GM21390 (cell line): Measurements from ENCODE around the gene SLC66A2.
"Not testable (repeated sequence)": the region's sequence is repeated elsewhere in the genome, so short reads cannot be mapped to it uniquely, and the experiment has no call there.

Experiments
- ATAC-seq: cut with Tn5 transposase; IDR thresholded peaks from one replicate; pipeline ENCODE4 v1.9.1; 2021; ENCODE audit not compliant: unreplicated experiment

The SLC66A2 gene

DNA sequence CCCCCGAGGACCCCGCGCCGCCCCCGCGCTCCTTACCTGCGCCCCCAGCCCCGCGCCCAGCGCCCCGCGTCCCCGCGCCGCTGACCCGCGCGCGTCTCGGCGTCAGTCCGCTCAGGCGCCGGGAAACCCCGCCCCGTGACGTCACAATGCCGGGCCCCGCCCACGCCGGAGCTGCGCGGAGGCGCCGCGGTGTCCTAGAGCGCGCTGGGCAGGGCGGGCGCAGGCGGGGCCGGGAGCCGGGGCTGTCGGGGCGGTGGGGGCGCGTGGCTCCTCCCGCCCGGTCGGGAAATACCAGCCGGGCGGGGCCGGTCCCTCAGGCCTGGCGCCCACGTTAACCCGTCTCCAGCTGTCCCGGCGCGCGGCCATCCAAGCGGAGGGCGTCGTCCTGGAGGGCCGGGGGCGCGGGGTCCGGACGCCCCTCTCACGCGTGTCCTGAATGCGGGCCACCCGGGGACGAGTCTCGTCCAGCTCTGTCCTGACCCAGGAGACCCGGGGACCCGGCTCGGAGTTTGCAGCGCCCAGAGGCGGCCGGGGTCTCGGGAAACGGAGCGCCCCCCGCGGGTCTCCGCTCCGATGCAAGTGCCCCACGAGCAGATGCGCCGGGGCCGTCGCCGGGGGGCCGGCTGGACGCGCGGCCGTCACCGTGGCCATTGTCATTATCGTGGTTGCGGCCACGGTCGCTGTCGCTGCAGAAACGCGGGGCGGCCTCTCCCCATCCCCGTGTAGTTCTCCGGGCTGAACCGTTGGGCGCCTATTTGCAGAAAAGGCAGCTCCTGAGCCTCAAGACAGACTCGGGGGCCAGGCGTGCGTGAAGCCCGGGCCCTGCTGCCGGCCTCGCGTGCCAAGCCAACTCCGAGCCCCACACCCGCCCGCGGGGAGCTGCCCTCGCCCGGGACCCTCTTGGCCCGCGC is at the start of gene SLC66A2:
Gene SLC66A2 (minus strand): TSS at position 109 of the 911 bp plus-strand sequence. CDS start 727 bp downstream, outside the sequence.
- peak; percentile 86 for ATAC-seq

DNA sequence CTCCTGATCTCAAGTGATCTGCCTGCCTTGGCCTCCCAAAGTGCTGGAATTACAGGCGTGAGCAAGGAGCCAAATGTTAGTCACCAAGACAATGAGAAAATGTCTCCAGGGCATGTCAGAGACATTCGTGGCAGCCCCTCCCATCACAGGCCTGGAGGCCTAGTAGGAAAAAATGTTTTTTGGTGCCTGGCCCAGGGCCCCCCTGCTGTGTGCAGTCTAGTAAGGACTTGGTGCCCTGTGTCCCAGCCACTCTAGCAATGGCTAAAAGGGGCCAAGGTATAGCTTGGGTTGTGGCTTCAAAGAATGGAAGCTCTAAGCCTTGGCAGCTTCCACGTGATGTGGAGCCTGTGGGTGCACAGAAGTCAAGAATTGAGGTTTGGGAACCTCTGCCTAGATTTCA is 49.4 kb upstream of the SLC66A2 start:
- ATAC-seq, result no peak

DNA sequence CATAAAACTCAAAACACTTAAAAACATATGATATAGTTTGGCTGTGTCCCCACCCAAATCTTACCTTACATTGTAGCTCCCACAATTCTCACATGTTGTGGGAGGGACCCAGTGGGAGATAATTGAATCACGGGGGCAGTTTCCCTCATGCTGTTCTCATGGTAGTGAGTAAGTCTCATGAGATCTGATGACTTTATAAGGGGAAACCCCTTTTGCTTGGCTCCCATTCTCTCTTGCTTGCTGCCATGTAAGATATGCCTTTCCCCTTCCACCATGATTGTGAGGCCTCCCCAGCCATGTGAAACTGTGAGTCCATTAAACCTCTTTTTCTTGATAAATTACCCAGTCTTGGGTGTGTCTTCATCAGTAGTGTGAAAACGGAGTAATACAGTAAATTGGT is 48.2 kb upstream of the SLC66A2 start:
- ATAC-seq, result not testable (repeated sequence)

DNA sequence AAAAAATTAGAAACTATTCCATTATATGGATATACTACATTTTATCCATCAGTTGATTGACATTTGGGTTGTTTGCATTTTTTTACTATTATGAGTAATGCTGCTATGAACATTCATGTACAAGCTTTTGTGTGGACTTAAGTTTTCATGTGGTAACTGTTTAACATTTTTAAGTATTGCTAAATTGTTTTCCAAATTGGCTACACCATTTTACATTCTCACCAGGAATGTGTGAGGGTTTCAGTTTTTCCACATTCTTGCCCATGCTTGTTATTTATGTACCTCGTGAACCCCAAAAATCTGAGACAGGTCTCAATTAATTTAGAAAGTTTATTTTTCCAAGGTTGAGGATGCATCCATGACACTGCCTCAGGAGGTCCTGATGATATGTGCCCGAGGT is 40.0 kb upstream of the SLC66A2 start:
- ATAC-seq, result no peak

DNA sequence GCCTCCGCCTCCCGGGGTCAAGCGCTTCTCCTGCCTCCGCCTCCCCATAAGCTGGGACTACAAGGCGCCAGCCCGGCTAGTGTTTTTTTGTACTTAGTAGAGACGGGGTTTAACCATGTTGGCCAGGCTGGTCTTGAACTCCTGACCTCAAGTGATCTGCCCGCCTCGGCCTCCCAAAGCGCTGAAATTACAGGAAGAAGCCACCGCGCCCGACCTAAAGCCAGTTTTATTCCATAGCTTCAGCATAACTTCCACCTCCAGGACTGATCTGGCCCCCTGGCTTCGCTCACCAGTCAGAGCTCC is 37.7 kb upstream of the SLC66A2 start:
- ATAC-seq, result no peak

DNA sequence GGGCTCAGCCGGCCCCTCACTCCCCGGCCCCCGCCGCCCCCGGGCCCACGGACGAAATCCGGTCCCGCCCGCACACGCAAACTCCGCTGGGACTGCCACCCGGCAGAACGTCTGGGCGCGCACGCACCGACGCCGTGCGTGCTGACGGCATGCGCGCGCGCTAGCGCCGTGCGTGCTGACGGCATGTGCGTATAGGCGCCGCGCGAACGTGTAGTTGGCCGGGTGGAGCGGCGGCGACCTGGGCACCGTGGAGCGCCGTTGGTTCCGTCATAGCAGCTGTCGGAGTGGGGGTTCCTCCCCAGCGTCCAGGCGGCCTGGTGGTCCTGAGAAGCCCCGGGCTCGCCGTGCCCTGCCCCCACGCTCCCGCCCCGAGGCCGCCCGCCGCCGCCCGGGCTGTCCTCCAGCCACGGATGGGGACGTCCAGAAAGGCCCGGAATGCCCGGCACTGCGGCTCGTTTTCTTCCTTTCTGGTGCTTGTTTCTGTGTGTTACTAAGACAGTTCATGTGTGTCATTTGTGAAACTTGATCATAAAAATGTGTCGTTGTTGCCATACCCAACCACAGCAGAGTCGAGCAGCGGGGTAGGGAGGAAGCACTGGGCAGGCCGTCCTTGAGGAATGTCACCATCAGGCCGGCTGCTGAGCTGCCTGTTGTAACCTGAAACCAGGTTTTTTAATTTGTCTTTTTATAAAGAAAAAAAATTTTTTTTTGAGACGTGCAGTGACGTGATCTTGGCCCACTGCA is 37.2 kb upstream of the SLC66A2 start, which contains the start of gene TXNL4A:
Gene TXNL4A (minus strand): TSS at position 113 of the 744 bp plus-strand sequence. CDS start 171 bp downstream, outside the sequence.
- peak; percentile 97 for ATAC-seq

DNA sequence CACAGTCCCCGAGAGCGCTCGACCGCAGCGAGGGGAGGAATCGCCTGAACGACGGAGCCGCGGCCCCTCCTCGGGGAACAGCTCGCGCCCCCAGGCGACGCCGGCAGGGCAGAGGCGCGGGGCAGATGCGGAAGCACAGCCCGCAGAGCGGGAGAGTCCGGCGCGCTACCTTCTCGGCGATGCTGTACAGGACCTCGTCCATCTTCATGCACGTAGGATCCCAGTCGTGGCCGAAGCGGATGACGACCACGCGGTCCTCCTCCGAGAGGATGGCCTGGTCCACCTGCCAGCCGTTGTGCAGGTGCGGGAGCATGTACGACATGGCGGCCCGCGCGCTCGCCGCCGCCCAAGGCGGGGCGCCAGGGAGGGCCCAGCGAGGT is 36.6 kb upstream of the SLC66A2 start:
- ATAC-seq, result peak; percentile 66

DNA sequence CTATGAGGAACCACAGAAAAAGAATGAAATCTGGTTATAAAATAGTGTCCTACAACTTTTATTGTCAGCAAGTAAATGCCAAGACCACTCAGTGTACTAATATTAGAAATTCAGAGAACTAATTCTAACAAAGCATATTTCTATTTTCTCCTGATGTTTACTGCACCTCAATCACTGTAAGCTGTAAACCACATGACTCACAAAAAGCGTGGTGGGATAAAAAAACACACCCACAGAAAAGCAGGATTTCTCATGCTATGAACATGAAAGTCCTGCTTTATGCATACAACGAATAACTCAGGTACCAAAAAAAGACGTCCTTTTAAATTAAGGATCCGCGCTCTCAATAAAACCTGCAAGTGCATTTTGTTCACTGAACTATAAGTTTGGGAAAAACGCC is 36.1 kb upstream of the SLC66A2 start:
- ATAC-seq, result no peak

DNA sequence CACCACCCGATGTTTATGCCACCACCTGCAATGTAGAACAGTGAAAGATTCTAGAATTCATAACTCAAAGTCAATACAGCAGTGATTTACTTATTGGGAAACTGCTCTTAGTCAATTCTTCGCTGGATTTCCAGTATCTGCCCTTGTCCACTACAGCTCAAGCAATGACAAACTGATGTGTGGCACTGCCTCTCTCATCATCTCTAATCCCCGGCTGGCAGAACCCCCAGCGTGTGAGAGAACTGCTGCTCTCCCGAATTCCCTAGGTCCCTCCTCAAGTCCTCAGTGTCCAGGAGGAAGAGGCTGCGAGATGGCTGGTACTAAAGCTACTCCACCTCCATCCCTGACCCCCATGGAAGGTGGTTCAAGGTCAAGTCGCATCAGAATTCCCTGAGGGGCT is 35.3 kb upstream of the SLC66A2 start:
- ATAC-seq, result no peak

DNA sequence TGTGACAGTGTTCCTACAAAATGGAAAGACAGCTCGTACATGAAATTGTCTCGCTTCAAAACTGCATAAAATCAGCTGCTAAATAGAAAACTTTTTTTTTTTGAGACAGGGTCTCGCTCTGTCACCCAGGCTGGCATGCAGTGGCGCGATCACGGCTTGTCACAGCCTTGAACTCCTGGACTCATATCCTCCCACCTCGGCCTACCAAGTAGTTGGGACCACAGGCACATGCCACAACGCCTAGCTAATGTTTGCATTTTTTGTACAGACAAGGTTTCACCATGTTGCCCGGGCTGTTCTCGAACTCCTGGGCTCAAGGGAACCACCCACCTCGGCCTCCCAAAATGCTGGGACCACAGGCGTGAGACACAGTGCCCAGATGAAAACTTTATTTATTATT is 33.7 kb upstream of the SLC66A2 start:
- no peak for ATAC-seq

DNA sequence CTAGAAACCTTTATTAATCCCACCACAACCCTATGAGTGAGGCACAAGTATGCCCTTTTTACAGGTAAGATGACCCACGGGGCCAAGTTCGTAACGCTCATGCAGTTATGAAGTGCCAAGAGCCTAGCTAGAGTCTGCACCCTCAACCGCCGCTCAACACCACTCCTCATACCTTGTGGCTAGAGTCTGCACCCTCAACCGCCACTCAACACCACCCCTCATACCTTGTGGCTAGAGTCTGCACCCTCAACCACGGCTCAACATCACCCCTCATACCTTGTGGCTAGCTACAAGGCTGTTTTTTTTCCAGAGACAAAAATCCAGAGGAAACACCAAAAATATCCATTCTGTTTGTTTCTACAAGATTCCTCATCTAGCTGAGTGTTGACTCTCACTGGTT is 32.3 kb upstream of the SLC66A2 start:
- ATAC-seq, result no peak

DNA sequence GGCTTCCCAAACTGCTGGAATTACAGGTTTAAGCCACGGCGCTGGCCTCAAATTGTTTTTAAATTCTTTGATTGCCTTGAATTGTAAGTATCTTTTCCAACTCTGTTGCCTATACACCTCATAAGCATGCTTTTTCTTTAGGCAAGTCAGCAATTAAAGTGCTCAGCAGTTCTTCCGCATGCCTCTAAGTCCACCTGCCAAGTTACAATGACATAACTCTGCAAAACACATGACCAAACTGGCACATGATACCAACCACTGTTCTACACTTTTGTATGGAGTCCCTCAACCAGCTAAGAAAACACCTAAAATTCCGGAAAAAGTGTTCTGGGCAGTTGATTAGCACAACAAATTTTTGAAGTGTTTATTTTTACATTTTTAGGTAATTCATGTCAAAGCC is 31.8 kb upstream of the SLC66A2 start:
- ATAC-seq, result no peak

DNA sequence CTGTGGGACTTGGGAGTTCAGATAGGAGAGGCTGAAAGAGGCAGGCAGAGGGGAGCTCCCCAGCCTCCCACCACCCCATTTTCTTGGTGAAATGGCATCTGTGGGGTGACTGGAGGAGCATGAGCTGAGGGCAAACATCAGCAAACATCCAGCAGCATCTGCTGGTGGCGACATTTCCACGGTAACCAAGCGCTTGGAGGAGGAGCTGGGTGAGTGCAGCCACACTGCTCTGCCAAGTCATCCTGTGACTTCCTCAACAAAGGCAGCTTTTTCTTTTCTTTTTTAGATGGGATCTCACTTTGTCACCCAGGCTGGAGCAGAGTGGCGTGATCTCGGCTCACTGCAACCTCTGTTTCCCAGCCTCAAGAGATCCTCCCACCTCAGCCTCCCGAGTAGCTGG is 31.3 kb upstream of the SLC66A2 start:
- ATAC-seq, result no peak

DNA sequence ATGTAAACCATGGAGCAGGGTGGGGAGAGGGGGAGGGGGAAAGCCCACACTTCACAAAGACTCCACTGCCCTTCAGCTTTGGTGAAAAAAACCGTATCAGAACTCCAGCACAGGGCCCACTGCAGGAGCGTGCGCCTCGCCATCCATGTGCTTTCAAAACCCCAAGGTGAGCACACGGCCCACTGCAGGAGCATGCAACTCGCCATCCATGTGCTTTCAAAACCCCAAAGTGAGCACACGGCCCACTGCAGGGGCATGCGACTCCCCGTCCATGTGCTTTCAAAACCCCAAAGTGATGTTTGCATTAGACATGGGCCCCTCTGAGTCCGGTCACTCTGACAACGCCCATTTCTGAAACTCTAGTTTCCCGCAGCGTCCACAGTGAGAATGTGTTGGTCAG is 29.1 kb upstream of the SLC66A2 start:
- no peak for ATAC-seq

DNA sequence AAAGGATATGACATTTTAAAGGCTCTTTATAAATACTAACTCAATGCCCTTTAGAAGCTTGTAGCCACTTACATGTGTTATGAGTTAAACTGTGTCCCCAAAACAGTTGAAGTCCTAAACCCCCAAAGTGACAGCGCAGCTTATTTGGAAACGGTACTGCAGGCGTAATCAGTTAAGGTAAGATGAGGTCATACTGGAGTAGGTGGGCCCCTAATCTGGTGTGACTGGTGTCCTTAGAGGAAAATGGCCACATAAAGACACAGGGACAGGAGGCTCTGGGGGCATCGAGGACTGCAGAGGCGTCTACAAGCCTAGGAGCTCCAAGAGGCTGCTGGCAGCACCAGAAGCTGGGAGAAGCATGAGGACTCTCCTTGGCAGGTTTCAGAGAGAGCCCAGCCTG is 28.4 kb upstream of the SLC66A2 start:
- no peak for ATAC-seq

DNA sequence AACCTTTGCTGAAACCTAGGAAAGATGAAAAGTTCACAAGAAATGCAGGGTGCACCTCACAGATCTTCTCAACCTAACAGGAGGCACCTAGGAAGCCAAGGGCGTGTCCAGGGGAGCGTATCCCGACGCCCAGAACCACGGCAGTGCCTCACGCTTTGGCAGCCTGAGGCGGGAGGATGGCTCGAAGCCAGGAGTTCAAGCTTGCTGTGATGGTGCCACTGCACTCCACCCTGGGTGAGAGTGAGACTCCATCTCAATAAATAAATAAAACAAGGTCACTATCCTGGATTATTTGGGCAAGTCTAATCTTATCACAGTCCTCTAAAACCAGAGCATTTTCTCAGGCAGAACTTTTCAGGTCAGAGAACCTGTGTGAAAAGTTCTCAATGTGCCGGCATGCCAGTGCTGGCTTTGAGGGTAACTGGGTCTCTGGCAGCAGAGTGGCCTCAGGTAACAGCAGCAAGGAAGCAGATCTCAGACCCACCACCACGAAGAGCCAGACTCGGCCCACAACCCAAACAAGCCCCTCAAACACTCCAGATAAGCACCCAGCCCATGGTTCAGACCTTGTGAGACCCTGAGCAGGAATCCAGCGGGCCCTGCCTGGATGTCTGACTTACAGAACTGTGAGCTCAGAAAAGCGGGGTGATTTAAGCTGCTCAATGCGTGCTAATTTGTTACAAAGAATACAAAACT is 24.7 kb upstream of the SLC66A2 start:
- ATAC-seq, result no peak

DNA sequence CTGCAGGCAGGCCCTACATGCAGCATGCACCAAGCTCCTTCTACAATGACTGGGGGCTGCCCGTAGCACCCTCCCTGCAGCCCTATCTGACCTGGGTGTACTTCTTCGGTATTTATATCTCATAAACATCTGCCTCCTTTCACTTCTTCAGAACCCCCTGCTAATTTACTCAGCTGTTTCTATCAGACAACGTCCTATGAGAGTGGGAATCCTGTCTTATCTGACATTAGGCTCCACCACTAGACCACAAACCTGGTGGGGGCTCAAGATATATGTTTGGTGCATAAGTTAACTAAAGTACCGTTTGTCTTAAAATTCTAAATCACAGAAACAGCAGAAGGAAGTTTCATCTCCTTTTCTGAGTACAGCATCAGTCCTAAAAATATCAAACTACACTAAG is 23.6 kb upstream of the SLC66A2 start:
- no peak for ATAC-seq

DNA sequence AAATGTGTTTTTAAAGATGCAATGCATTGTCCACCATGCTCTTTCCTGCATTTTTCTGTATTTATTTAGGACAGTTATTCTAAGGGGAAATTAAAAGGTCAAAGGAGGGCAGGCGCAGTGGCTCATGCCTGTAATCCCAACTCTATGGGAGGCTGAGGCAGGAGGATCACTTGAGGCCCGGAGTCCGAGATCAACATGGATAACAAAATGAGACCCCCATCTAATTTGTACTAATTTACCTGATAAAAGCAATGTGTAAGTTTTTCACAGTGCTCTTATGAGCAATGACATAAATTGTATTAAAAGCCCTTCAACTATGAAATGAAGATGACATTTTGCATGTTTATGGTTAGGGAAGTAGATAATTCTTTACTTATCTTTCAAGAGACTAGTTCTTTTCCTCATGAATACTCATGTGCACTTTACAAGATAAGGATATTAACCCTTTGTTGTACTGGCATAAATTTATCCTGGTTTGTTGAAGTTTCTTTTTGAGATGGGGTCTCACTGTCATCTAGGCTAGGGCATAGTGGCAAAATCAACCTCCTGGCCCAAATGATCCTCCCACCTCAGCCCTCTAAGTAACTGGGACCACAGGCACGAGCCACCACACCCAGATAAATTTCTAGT is 22.7 kb upstream of the SLC66A2 start:
- ATAC-seq, result no peak

DNA sequence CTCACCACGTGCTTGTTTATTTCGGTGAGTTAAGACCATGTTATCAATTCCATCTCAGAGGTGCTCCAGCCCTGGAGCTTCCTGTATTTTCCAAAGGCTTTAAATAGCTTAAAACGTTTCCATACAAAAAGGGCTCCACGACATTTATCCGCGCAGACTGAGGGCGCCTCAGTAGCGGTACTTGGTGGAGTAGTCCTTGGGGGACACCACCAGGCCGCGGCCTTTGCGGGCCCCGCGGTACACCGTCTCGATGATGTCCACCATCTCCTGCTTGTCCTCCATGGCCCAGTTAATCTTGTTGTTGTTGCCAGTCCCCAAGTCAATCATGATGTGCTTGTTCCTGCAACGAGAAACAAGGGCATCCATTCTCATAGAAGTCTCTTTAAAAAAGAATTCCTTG is 22.1 kb upstream of the SLC66A2 start:
- ATAC-seq, result no peak

DNA sequence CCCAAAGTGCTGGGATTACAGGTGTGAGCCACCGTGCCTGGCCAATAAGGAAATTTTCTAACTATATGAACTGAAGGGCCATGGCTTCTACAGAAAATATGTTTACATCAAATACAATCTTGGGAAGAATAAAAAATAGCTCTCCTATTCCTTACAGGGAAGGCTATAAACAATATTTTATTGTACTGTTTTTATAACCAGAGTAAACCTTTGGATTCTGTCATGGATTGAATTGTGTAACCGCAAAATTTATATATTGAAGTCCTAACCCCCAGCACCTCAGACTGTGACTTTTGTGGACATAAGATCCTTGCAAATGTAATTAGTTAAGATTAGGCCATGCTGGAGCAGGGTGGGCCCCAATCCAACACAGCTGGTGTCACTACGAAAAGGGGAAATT is 21.3 kb upstream of the SLC66A2 start:
- ATAC-seq, result no peak

DNA sequence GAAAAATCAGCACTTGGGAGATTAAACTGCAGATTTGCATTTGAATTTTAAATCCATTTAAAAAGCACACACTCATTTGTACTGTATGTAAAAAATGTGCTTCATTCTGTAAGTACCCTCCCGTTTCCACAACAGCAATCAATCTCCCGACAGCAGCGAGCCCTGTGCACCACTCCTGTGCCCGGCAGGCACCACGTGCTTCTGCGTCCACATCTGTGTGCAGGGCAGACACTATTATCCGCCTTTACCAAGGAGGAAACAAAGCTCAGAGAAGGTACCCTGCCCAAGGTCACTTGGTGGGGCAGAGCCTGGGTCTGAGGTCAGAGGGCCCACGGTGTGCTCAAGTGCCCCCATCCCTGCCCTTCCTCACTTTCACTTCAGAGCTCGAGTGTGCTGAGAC is 20.5 kb upstream of the SLC66A2 start:
- no peak for ATAC-seq
